ENCODE data around the gene ADGRL3.

The ADGRL3 gene

GRCh38 chr4:61886131-61886530, 686.0 kb downstream of the ADGRL3 start:
- no peak overlapping the region for H3K4me3 Mint-ChIP-seq

DNA sequence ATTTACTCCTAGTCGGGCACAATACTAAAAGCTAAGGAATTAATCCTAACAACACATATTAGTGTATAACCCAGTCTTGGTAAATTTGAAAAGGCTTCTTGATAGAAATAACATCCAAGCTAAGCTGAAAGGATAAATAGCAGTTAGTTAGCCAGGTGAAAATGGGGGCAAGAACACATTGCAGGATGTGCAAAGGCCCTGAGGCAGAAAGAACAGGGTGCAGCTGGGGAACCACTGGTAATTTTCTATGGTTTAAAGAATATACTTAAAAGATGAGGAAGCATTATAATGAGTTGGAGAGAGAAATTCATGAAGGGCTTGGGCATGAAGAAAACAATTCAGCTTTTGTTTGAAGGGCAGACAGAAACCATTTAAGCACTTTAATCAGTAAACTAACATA, 689.0 kb downstream of the ADGRL3 start:
- Mint-ChIP-seq H3K27ac (ENCODE audit: low read depth) (no peak overlapping the region), H3K9me3 (peaks cover 19% of the 10 kb centered on the region), H3K4me3 (no peak overlapping the region), H3K27me3 (no peaks in the 10 kb centered on the region), H3K36me3 (ENCODE audit: insufficient read depth) (no peaks in the 10 kb centered on the region), H3K4me1 (no peaks in the 10 kb centered on the region)
- ATAC-seq (replicated peaks; ENCODE audit: extremely low read depth, poor library complexity, severe bottlenecking) (no peak), DNase-seq (ENCODE audit: low spot score in 2 of 2) (no peak)

More at GRCh38 chr4:61886131-61886530, 686.0 kb downstream of the ADGRL3 start:
- ATAC-seq (replicated peaks; ENCODE audit: extremely low read depth, poor library complexity, severe bottlenecking) (no peak), DNase-seq (ENCODE audit: low spot score in 2 of 2) (no peak)
- no peaks in the 10 kb centered on the region for H3K36me3 Mint-ChIP-seq (ENCODE audit: insufficient read depth)
- no peaks in the 10 kb centered on the region for H3K27me3 Mint-ChIP-seq
- no peak overlapping the region for H3K27ac Mint-ChIP-seq (ENCODE audit: low read depth)
- H3K4me1 Mint-ChIP-seq, result no peaks in the 10 kb centered on the region
- H3K9me3 Mint-ChIP-seq, result peaks cover 27% of the 10 kb centered on the region

- Mint-ChIP-seq H3K27me3 (no peaks in the 10 kb centered on the region), H3K4me1 (no peaks in the 10 kb centered on the region), H3K36me3 (ENCODE audit: insufficient read depth) (no peaks in the 10 kb centered on the region), H3K27ac (ENCODE audit: low read depth) (no peak overlapping the region), H3K9me3 (peaks cover 24% of the 10 kb centered on the region), H3K4me3 (no peak overlapping the region)
- ATAC-seq (replicated peaks; ENCODE audit: extremely low read depth, poor library complexity, severe bottlenecking) (no peak), DNase-seq (ENCODE audit: low spot score in 2 of 2) (no peak)
These were observed 690.2 kb downstream of the ADGRL3 start for GRCh38 chr4:61890321-61890720.

- no peak overlapping the region for H3K4me3 Mint-ChIP-seq
- no peaks in the 10 kb centered on the region for H3K27me3 Mint-ChIP-seq
- no peak overlapping the region for H3K27ac Mint-ChIP-seq (ENCODE audit: low read depth)
- DNase-seq (ENCODE audit: low spot score in 2 of 2) (no peak), ATAC-seq (replicated peaks; ENCODE audit: extremely low read depth, poor library complexity, severe bottlenecking) (no peak)
- H3K9me3 Mint-ChIP-seq, result peaks cover 24% of the 10 kb centered on the region
- H3K4me1 Mint-ChIP-seq, result no peaks in the 10 kb centered on the region
- H3K36me3 Mint-ChIP-seq (ENCODE audit: insufficient read depth), result no peaks in the 10 kb centered on the region
These were observed 691.8 kb downstream of the ADGRL3 start for GRCh38 chr4:61891953-61892352.

GRCh38 chr4:61896634-61897033, 696.5 kb downstream of the ADGRL3 start:
- no peaks in the 10 kb centered on the region for H3K27me3 Mint-ChIP-seq
- peaks cover under 1% of the 10 kb centered on the region for H3K36me3 Mint-ChIP-seq (ENCODE audit: insufficient read depth)
- H3K4me3 Mint-ChIP-seq, result no peak overlapping the region
- H3K9me3 Mint-ChIP-seq, result peaks cover 17% of the 10 kb centered on the region
- ATAC-seq (replicated peaks; ENCODE audit: extremely low read depth, poor library complexity, severe bottlenecking), result no peak
- DNase-seq (ENCODE audit: low spot score in 2 of 2), result no peak
- H3K27ac Mint-ChIP-seq (ENCODE audit: low read depth), result no peak overlapping the region
- H3K4me1 Mint-ChIP-seq, result no peaks in the 10 kb centered on the region

DNA sequence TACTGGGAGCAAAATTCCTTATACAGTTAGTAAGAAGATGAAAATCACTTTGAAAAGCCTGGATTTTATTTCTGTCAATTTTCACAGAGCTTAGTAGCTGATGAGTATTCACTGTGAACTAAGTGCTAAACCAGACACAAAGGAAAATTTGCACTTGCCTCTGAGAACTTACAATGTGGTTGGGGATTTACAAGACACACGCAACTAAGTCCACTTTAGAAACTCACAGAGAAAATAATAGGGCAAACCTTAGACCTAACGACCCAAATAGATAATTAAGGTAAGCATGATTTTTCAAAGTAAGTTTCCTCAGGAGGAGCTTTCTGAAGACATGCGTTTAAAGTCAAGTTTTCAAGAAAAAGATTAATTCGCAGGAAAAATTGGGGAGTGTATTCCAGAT, 708.9 kb downstream of the ADGRL3 start:
- Mint-ChIP-seq H3K4me3 (no peak overlapping the region), H3K36me3 (ENCODE audit: insufficient read depth) (no peaks in the 10 kb centered on the region), H3K27me3 (no peaks in the 10 kb centered on the region), H3K27ac (ENCODE audit: low read depth) (no peak overlapping the region), H3K9me3 (peaks cover 5% of the 10 kb centered on the region), H3K4me1 (no peaks in the 10 kb centered on the region)
- ATAC-seq (replicated peaks; ENCODE audit: extremely low read depth, poor library complexity, severe bottlenecking) (no peak), DNase-seq (ENCODE audit: low spot score in 2 of 2) (no peak)

DNA sequence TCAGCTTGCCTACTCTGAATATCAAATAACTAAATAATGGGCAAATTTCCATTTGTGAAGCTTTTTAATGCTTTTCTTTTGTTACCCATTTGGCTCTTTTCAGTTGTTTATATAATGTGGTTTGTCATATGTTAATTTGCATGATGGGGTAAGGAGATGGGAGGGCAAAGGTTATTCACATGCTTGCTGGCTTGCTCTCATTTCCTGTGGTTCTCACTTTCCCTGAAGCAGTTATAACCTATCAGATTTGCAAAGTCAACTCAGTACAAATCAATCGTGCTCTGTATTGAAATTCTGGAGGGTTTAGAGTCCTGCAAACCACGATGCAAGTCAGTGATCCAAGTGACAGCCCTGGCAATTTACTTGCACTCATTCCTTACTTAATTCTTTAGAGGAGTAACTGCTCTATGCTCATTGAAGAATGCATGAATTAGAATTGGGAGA, 711.2 kb downstream of the ADGRL3 start:
- H3K9me3 Mint-ChIP-seq, result peaks cover 5% of the 10 kb centered on the region
- H3K4me1 Mint-ChIP-seq, result no peaks in the 10 kb centered on the region
- no peak overlapping the region for H3K4me3 Mint-ChIP-seq
- H3K27ac Mint-ChIP-seq (ENCODE audit: low read depth), result no peak overlapping the region
- DNase-seq (ENCODE audit: low spot score in 2 of 2) (no peak), ATAC-seq (replicated peaks; ENCODE audit: extremely low read depth, poor library complexity, severe bottlenecking) (no peak)
- no peaks in the 10 kb centered on the region for H3K36me3 Mint-ChIP-seq (ENCODE audit: insufficient read depth)
- H3K27me3 Mint-ChIP-seq, result no peaks in the 10 kb centered on the region

DNA sequence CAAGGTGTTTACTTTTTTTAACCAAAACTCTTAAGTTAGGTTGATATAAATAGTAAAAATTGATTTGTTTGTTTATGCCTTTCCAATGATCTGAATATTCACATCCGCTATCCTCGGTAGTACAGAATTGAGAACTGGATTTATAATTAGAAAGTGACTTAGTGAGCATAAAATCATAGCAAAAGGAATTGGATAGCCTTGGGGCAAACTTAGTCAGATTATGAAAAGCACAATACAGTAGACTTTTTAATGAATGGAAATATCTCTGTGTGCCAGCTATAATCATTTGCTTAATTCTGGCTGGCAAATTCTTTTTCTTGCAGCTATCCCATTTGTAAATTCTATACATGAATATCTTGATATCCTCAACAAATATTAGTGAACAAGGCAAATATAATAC, 713.5 kb downstream of the ADGRL3 start:
- Mint-ChIP-seq H3K9me3 (peaks cover 18% of the 10 kb centered on the region), H3K4me1 (no peaks in the 10 kb centered on the region), H3K36me3 (ENCODE audit: insufficient read depth) (no peaks in the 10 kb centered on the region), H3K27ac (ENCODE audit: low read depth) (no peak overlapping the region), H3K4me3 (no peak overlapping the region), H3K27me3 (no peaks in the 10 kb centered on the region)
- DNase-seq (ENCODE audit: low spot score in 2 of 2) (no peak), ATAC-seq (replicated peaks; ENCODE audit: extremely low read depth, poor library complexity, severe bottlenecking) (no peak)

DNA sequence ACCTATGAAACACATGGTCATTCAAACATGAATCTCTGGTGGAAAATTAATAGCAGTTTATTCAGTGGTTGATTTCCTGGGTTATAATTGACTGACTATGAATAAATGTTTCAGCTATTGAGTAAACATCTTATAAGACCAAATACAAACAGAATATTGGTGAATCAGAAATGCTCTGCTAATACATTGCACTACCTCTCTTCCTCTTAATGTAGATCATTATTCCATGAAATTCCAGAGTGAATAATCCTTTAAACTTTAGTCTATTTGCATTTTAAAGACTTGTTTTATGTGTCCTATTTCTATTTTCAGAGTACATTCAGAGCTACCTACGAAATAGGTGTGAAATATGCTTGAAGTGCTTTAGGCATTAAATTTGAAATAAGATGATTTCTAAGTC, 715.4 kb downstream of the ADGRL3 start:
- Mint-ChIP-seq H3K36me3 (ENCODE audit: insufficient read depth) (no peaks in the 10 kb centered on the region), H3K27ac (ENCODE audit: low read depth) (no peak overlapping the region), H3K4me3 (no peak overlapping the region), H3K27me3 (no peaks in the 10 kb centered on the region), H3K9me3 (peaks cover 13% of the 10 kb centered on the region), H3K4me1 (no peaks in the 10 kb centered on the region)
- ATAC-seq (replicated peaks; ENCODE audit: extremely low read depth, poor library complexity, severe bottlenecking) (no peak), DNase-seq (ENCODE audit: low spot score in 2 of 2) (no peak)

- Mint-ChIP-seq H3K36me3 (ENCODE audit: insufficient read depth) (no peaks in the 10 kb centered on the region), H3K4me1 (no peaks in the 10 kb centered on the region), H3K9me3 (peaks cover 18% of the 10 kb centered on the region), H3K27ac (ENCODE audit: low read depth) (no peak overlapping the region), H3K4me3 (no peak overlapping the region), H3K27me3 (no peaks in the 10 kb centered on the region)
- ATAC-seq (replicated peaks; ENCODE audit: extremely low read depth, poor library complexity, severe bottlenecking) (no peak), DNase-seq (ENCODE audit: low spot score in 2 of 2) (no peak)
These were observed 718.4 kb downstream of the ADGRL3 start for GRCh38 chr4:61918507-61918906.

GRCh38 chr4:61918987-61919386, 718.9 kb downstream of the ADGRL3 start:
- ATAC-seq (replicated peaks; ENCODE audit: extremely low read depth, poor library complexity, severe bottlenecking) (no peak), DNase-seq (ENCODE audit: low spot score in 2 of 2) (no peak)
- Mint-ChIP-seq H3K27me3 (no peaks in the 10 kb centered on the region), H3K36me3 (ENCODE audit: insufficient read depth) (no peaks in the 10 kb centered on the region), H3K27ac (ENCODE audit: low read depth) (no peak overlapping the region), H3K9me3 (peaks cover 18% of the 10 kb centered on the region), H3K4me3 (no peak overlapping the region), H3K4me1 (no peaks in the 10 kb centered on the region)

DNA sequence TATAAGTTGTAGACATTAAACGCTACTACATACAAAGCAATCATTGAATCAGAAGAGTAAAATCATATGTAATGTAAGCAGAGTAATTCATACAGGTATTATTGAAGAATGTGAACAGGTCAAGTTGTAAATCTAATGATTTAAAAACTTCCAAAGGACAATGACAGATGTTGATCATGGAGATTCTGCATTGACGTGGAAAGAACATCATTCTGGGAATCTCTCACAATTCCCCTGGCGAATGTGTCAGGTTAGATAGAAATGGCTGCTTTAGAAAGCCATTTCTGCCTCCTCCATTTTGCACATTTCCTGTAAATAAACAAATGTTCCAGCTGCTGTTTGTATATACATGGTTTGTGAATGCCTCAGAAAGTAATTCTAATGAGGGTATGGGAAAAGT, 719.4 kb downstream of the ADGRL3 start:
- Mint-ChIP-seq H3K4me1 (no peaks in the 10 kb centered on the region), H3K36me3 (ENCODE audit: insufficient read depth) (no peaks in the 10 kb centered on the region), H3K4me3 (no peak overlapping the region), H3K27me3 (no peaks in the 10 kb centered on the region), H3K27ac (ENCODE audit: low read depth) (no peak overlapping the region), H3K9me3 (peaks cover 18% of the 10 kb centered on the region)
- DNase-seq (ENCODE audit: low spot score in 2 of 2), result no peak
- no peak for ATAC-seq (replicated peaks; ENCODE audit: extremely low read depth, poor library complexity, severe bottlenecking)

DNA sequence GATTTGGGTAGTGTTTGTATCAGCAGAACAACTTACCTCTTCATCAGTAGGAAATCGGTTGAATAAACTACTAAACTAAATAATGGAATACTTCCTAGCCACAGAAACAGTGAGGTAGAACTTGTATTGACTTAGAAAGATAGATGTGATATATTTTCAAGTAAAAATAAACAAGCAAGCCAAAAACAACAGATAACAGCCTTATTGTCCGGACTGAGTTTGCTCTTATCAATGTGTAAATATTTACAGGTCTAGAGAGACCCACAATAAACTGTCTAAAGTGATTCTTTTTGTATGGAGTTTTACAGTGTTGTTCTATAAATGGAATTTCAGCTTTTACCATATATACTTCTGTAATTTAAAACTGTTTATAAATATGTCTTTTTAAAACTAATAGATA, 721.8 kb downstream of the ADGRL3 start:
- H3K27me3 Mint-ChIP-seq, result no peaks in the 10 kb centered on the region
- H3K4me1 Mint-ChIP-seq, result no peaks in the 10 kb centered on the region
- no peak for ATAC-seq (replicated peaks; ENCODE audit: extremely low read depth, poor library complexity, severe bottlenecking)

GRCh38 chr4:61922766-61923165, 722.6 kb downstream of the ADGRL3 start:
- DNase-seq (ENCODE audit: low spot score in 2 of 2), result no peak
- no peak for ATAC-seq (replicated peaks; ENCODE audit: extremely low read depth, poor library complexity, severe bottlenecking)
- peaks cover 21% of the 10 kb centered on the region for H3K9me3 Mint-ChIP-seq
- no peak overlapping the region for H3K27ac Mint-ChIP-seq (ENCODE audit: low read depth)
- H3K4me3 Mint-ChIP-seq, result no peak overlapping the region
- no peaks in the 10 kb centered on the region for H3K27me3 Mint-ChIP-seq
- peaks cover 2% of the 10 kb centered on the region for H3K36me3 Mint-ChIP-seq (ENCODE audit: insufficient read depth)
- no peaks in the 10 kb centered on the region for H3K4me1 Mint-ChIP-seq

More for the DNA sequence above, 721.8 kb downstream of the ADGRL3 start:
- Mint-ChIP-seq H3K27ac (ENCODE audit: low read depth) (no peak overlapping the region), H3K36me3 (ENCODE audit: insufficient read depth) (peaks cover 1% of the 10 kb centered on the region), H3K4me3 (no peak overlapping the region), H3K9me3 (peaks cover 26% of the 10 kb centered on the region)
- no peak for DNase-seq (ENCODE audit: low spot score in 2 of 2)
